NB4 (cell line): ENCODE measurements around the gene MEGF9.

Source experiments
- CTCF ChIP-seq: IDR thresholded peaks from one replicate; pipeline ENCODE4 v1.5.1; 2012; ENCODE audit warnings: low read depth, low read length
- MAX ChIP-seq: IDR thresholded peaks from 2 replicates; pipeline ENCODE4 v1.6.1; 2011; ENCODE audit warnings: low read depth, low read length
- MYC ChIP-seq: IDR thresholded peaks from 2 replicates; pipeline ENCODE4 v1.6.1; 2011; ENCODE audit warnings: low read depth, low read length
- POLR2A ChIP-seq: IDR thresholded peaks from 2 replicates; pipeline ENCODE4 v1.6.1; 2011; ENCODE audit warnings: mild to moderate bottlenecking; ENCODE audit not compliant: insufficient read length; ENCODE audit errors: extremely low read depth

DNA sequence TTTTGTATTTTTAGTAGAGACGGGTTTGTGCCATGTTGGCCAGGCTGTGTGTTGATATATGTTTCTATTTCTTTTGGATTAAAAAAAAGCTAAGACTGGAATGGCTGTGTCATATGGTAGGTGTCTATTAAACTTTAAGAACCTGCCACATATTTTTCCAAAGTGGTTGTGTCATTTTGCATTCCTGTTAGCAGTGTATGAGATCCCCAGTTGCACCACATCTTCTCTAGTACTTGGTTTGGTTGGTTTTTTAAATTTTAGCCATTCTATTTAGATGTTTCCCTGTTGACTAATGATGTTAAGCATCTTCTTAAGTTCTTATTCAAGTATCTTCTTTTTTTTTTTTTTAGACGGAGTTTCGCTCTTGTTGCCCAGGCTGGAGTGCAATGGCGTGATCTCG is 36.2 kb upstream of the MEGF9 start:
- TF ChIP-seq POLR2A (no peak), CTCF (no peak), MAX (no peak), MYC (no peak)
